Myocyte (in vitro differentiated cells): ENCODE data around the gene FBLL1. TPM values are rescaled to one million over a fixed set of nuclear protein-coding genes. Genes with fewer than 3 reads are reported as not detected.

ENCODE experiments used
- microRNA-seq: library from miRNA; unstranded; fragments of <30 nt; microRNA quantifications from one replicate; pipeline ENCODE4, GENCODE V29; 2016
- total RNA-seq: library from RNA; depleted of rRNA; stranded (reverse); fragments of >200 nt; gene quantifications from 2 replicates; pipeline ENCODE4 v1.2.3, GENCODE V29; 2014

Gene FBLL1
- total RNA-seq, 1 donor from 2014 or later = 1.4 TPM

Small RNA genes lying within 50 kb of the gene (microRNA-seq; reads per million reads assigned to microRNA genes)
- gene MIR103A1 (not detected), gene MIR103B1 (not detected)

Other genes with a start within 250 kb of the FBLL1 start
- gene WWC1, start 237.7 kb upstream of the FBLL1 start, total RNA-seq = 0.03 TPM in 1 of 2 replicates, not detected in the other
- 153 and 209 TPM in 2 replicates for gene RARS1, start 42.8 kb upstream of the FBLL1 start, total RNA-seq
- 82.1 and 94.9 TPM in 2 replicates for gene PANK3, start 50.1 kb downstream of the FBLL1 start, total RNA-seq